PFSK-1 (cell line): Measurements from ENCODE around the gene IER2.

Experiments
- POLR2AphosphoS5 ChIP-seq: IDR thresholded peaks from 2 replicates; pipeline ENCODE4 v1.6.1; 2012; ENCODE audit warnings: low read depth, mild to moderate bottlenecking, control low read depth, low read length, moderate library complexity
- SIN3A ChIP-seq: IDR thresholded peaks from 2 replicates; pipeline ENCODE4 v1.6.1; 2012; ENCODE audit warnings: mild to moderate bottlenecking, low read length, moderate library complexity, borderline replicate concordance; ENCODE audit not compliant: insufficient read depth
- TAF1 ChIP-seq: IDR thresholded peaks from 2 replicates; pipeline ENCODE4 v1.6.1; 2012; ENCODE audit warnings: low read length, control low read depth, borderline replicate concordance; ENCODE audit not compliant: insufficient read depth

DNA sequence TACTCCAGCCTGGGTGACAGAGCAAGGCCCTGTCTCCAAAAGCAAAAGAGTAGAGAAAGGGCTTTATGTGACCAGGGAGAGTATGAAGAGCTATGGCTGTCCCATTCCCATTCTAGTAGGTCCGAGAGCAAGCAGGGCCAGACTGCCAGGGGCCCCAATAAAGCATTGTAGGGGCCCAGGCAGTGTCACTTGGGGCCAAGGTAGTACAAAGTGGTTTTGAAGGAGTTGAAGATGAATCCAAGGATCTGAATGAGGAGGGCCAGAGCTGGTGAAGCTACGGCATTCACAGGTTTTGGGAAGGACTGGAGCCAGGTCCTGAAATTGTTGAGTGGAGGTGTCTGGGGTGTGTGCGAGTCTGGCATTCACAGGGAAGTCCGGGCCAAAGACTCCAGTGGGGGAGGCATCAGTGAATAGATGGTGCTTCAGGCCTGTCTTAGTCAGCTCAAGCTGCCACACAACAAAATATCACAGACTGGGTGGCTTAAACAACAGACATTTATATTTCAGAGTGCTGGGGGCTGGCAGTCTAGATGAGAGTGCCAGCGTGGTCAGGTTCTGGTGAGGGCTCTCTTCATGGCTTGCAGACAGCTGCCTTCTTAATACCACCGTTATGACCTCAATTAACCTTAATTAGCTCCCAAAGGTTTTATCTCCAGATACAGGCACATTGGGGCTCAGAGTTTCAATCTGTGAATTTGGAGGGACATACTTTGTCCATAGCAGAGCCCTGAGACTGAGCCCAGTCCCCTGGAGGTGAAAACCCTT, 22.2 kb upstream of the IER2 start:
- TF ChIP-seq POLR2AphosphoS5 (no peak), TAF1 (no peak), SIN3A (no peak)
